HG02571 (cell line): ENCODE results near the gene BCAS4.
"Not testable (repeated sequence)": the region's sequence is repeated elsewhere in the genome, so short reads cannot be mapped to it uniquely, and the experiment has no call there.

Experiments used
- ATAC-seq: cut with Tn5 transposase; IDR thresholded peaks from one replicate; pipeline ENCODE4 v1.9.1; 2021; ENCODE audit warnings: mild to moderate bottlenecking, moderate library complexity; ENCODE audit not compliant: unreplicated experiment

The BCAS4 gene

GRCh38 chr20:50872560-50873425 lies 77.9 kb downstream of the BCAS4 start:
- no peak for ATAC-seq

DNA sequence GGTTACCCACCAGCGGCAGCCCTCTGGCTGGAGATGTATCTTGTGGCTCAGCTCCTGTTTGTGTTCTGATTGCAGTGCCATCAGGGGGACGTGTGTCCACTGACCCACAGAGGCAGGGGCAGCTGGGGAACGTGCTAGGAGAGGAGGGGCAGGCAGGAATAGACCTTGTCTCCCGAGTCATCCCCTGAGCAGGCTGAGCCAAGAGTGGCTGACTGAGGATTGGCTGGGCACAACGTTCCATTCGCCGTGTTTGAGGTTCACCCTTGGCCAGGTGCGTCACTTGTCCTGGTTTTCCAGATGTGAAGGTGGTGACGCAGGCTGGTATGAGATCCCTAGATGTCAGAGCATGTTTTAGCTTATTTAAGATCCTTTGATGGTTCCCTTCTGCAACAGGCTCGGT lies 78.7 kb downstream of the BCAS4 start:
- no peak for ATAC-seq

- no peak for ATAC-seq
Observed at GRCh38 chr20:50874111-50874757, 79.4 kb downstream of the BCAS4 start.

DNA sequence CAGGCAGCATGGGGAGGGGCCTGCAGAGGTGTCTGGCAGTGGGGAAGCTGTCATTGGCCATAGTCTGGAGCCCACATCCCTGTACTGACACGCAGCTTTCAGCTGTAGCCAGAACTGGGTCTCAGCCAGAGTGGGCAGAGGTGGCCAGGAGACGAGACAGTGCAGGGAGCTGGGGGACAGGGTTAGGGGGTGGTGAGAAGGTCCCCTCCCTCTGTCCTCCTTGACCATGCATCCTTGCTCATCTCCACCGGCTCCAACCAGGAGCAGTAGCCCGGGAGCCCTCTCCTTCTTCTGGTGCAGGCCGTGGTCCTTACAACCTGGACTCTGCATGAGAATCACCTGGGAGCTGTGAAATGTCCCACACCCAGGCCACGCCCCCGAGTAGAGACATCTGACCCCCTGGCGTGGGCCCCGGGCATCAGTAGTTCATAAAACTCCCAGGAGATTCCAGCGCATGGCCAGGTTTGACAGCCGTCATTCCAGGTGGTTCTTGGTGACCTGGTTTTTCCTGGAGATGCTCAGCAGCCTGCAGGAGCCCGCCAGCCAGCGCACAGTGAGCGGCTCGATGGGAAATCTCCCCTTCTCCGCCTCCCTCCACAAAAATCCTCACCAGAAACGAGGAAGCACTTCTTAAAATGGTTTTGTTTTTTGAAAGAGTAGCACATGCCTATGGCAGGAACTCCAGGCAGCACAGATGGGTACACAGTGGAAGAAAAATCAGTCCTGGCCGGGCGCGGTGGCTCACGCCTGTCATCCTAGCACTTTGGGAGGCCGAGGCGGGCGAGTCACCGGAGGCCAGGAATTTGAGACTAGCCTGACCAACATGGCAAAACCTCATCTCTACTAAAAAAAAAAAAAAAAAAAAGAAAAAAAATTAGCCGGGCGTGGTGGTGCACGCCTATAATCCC lies 80.2 kb downstream of the BCAS4 start:
- no peak for ATAC-seq

DNA sequence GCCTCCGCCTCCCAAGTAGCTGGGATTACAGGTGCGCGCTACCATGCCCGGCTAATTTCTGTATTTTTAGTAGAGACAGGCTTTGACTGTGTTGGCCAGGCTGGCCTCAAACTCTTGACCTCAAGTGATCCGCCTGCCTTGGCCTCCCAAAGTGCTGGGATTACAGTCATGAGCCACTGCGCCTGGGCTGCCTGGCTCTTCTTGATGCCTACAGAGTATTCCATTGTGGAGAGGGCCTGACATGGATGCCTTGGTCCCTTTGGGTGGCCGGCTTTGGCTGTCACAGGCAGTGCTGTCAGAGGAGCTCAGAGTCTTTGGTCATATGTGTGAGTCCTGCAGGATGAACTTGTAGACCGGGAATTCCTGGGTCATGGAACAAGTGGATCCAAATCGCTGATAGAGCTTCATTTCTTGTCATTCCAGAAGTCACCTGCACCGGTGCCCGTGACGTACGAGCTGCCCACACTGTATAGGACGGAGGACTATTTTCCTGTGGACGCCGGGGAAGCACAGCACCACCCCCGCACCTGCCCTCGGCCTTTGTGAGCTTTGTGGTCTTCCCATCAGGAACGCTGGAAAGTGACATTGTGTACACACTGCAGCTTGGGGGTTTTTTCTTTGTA lies 81.3 kb downstream of the BCAS4 start:
- ATAC-seq: no peak

GRCh38 chr20:50876816-50877215 lies 82.0 kb downstream of the BCAS4 start:
- no peak for ATAC-seq

DNA sequence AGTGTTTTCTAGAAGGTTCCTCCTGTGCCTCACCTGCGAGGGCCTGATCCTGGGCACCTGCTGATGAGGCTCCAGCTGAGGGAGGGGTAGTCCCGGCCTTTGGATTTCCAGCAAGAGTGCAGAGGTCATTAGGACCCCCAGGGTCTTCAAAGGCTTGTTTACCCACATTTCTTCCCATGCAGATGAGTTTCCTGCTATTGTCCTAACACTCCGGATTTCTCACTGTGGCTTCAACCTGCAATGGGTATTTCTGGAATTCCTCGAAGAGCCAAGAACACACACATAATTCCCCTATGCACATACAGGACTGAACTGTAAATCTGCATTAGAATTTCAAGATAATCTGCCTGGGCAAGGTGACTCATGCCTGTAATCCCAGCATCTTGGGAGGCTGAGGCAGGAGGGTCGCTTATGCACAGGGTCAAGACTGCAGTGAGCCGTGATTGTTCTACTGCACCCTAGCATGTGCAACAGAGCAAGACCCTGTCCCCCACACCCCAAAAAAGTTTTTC lies 82.4 kb downstream of the BCAS4 start:
- ATAC-seq: no peak

DNA sequence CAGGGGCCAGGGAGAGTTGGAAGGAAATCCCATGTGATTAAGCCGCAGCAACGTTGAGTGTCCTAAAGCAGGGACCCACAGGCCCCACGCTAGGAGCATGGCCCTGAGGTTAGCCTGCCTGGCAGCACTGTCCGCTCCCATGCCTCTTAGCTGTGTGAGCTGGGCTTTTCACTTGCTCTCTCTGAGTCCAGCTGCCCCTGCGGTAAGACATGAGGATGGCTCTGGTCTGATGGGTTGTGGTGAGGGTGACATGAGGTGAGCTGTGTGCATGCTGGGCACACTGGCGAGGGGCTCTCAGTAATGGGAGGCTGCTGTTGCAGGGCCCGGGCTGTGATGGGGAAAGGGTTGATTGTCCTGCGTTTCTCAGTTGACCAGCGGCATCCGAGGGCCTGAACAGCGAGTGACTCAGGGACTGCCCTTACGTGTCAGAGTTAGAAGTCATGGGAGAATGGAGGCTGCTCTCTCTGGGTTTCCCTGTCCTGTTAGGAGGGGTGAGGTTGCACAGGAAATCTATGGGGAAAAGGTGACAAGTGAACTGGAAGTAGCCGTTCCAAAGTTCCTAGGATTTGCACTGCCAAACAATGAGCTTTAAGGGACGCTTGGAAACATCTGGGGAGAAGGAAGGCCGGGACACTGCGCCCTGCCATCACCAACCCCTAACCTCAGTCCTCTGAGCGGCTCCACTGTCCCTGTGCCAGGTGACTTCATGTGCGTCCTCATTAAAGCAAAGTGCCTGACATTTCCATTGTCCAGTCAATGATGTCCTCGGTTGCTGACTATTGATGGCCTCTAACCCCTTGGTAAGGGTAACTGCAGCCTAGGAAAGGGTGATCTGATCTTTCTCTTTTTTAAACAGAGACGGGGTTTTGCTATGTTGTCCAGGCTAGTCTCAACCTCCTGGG lies 85.0 kb downstream of the BCAS4 start:
- ATAC-seq: no peak

DNA sequence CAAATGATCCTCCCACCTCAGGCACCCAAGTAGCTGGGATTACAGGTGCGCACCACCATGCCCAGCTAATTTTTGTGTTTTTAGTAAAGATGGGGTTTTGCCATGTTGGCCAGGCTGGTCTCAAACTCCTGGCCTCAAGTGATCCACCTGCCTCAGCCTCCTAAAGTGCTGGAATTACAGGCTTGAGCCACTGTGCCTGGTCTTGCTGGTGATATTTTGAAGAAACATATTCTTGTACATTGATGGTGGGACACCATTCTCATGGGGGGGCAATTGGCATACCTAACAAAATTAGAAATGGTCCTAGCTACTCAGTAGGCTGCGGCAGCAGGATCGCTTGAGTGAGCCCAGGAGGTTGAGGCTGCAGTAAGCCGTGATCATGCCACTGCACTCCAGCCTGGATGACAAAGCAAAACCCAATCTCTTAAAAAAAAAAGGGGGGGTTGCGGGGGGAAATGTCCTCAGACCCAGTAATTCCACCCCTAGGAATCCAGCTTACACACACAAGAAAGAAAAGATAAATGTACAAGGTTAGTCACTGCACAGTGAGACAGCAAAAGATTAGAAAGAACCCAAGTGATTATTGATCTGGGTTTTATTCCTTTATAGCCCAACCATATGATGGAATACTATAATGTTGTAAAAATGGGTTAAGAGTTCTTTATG lies 87.0 kb downstream of the BCAS4 start:
- not testable (repeated sequence) for ATAC-seq

DNA sequence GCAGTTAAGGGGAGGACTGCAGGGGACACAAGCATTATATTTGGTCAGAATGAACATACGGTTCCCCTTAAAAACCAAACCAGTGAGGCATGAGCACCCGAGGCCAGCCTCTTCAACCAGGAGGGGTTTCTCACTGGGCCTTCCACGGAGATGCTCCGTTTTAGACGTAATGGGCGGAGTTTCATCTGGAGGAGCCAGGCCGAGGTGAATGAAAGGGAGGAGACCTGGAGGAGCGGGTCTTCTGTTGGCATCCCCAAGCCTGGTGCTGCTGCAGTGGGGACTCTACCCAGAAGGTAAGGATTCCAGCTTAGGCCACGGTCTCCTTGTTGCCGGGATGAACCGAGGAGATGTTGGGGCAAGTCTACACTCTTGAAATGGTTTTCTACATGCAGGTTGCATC lies 89.0 kb downstream of the BCAS4 start:
- ATAC-seq: no peak

DNA sequence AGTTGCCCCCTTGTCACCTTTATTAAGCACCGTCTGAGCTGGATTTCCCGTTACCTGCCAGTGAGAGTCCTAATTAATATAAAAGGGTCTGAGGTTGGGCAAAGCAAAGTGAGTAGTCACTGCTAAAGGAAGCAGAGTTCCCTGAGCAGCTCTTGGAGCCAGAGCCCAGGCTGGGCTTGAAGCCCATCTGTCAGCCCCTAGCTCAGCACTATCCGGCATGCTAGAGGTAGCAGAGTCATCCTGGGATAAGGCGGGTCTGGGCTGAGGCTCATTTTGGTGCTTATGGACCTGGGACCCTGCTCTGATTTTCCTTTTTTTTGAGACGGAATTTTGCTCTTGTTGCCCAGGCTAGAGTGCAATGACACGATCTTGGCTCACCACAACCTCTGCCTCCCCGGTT lies 90.2 kb downstream of the BCAS4 start:
- no peak for ATAC-seq

DNA sequence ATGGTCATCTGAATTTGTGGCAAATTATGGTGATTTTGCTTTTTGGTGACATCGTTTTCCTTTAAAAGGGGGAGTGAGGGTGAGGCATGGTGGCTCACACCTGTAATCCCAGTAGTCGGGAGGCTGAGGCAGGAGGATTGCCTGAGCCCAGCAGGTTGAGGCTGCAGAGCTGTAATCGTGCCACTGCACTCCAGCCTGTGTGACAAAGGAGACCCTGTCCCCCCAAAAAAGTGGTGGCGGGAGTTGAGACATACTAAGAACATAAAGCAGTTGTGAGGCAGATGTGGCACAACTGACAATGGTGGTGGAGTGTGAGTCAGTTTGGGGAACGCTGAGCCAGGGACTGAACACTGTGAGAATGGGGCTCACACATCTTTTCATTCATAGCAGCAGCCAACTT lies 90.9 kb downstream of the BCAS4 start:
- ATAC-seq: no peak

GRCh38 chr20:50886184-50886790 lies 91.4 kb downstream of the BCAS4 start:
- ATAC-seq: no peak

- ATAC-seq: no peak
Observed at GRCh38 chr20:50887576-50887975, 92.7 kb downstream of the BCAS4 start.

GRCh38 chr20:50891138-50891537 lies 96.3 kb downstream of the BCAS4 start:
- ATAC-seq: no peak

GRCh38 chr20:50892394-50892793 lies 97.5 kb downstream of the BCAS4 start:
- ATAC-seq: no peak

DNA sequence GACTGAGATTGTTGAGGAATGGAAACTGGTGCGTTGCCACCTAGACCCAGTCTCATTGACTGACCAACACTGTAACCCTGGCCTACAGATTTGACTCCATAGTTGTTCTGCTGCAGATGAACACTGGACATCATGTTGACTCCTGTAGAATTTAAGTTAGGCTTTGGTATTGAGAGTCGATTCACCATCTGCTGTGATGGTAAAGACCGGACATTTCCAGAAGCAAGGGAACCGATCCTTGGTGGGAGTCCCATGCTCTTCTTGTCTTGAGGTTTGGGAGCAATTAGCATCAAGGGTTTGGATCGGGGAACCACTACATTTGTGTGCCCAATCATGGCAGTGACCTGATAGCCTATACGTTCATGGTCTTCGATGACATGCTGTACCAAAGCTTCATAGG lies 98.8 kb downstream of the BCAS4 start:
- ATAC-seq: no peak

DNA sequence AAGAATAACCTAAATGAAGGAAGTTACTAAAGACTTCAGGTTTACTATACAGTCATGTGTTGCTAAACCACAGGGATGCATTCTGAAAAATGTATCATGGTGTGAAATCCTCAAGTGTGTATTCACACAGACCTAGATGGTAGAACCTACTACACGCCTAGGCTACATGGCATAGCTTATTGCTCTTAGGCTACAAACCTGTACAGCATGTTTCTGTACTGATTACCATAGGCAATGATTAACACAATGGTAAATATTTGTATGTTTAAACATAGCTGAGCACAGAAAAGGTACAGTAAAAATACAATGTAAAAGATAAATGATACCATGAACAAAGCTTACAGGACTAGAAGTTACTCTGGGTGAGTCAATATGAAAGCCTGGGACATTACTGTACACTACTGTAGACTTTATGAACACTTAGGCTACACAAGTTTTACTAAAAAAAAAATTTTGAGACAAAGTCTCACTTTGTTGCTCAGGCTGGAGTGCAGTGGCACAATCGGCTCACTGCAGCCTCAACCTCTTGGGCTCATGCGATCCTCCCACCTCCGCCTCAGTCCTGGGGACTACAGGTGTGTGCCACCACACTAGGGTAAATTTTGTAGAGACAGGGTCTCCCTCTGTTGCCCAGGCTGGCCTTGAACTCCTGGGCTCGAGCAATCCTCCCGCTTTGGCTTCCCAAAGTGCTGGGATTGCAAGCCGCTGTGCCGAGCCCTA lies 100.4 kb downstream of the BCAS4 start:
- no peak for ATAC-seq
